NCI-H2196 treated with DMSO at 0.1 percent for 48 hours (cell line): ENCODE results near the gene RFC3.

ENCODE experiments used
- DNase-seq: peaks from one replicate; lab custom pipeline; 2025; ENCODE audit not compliant: unreplicated experiment; lab: John Stamatoyannopoulos, UW

The RFC3 gene

DNA sequence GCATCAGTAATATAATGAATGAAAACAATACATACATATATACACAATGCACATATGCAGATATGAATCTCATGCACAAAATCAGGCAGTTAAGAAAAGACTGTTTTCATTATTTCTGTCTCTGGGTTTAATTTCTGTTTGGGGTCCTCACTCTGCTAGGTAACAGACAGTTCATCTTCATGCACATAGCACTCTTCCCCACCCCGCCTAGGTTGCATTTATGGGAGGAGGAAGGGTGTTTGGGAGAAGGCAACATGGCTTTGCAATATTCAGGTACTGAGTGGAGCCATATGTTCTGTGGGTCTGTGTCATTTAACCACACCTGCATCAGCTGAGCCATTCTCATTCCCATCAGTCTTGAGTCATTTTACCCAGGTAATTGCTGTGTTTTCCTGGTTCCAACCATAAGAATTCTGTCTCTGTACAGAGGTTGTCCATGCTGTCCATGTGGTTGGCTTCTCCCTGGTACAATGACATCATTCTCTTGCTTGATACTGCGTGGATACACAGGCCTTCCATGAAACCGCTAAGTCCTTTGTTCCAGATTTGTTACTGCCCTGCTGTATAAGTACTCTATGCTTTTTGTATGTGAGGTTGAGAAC is 45.3 kb downstream of the RFC3 start:
- DNase-seq = no peak

DNA sequence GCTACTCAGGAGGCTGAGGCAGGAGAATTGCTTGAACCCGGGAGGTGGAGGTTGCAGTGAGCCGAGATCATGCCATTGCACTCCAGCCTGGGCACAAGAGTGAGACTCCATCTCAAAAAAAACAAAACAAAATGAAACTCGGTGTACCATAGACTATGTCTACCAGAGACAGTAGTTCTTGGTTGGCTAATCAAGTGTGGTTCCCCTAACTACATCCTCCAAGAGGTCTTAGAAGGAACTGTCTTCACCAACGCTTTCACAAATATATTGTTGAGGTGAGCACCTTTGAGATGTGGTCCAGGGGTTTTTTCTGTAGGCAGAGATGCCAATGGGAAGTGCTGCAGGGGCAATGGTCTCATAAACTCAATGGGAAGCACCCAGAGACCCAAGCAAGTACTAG is 48.0 kb downstream of the RFC3 start:
- DNase-seq = no peak

DNA sequence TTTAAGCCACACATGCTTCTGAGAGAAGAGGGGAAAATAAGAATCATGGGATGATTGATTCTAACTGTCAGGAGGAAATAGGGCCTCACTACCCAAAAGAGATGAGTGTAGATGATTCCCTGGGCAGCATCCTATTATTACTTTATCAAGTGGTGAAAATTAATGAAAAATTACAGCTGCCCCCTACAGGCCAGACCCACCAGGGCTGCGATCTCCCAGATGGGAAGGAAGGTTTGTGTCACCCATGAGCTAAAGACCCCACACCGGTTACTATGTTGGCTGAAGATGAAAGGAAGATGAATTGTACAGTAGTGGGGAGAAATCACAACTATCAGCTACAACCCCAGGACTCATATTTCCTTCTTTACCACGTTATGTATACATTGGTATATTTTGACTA is 49.5 kb downstream of the RFC3 start:
- DNase-seq = no peak

DNA sequence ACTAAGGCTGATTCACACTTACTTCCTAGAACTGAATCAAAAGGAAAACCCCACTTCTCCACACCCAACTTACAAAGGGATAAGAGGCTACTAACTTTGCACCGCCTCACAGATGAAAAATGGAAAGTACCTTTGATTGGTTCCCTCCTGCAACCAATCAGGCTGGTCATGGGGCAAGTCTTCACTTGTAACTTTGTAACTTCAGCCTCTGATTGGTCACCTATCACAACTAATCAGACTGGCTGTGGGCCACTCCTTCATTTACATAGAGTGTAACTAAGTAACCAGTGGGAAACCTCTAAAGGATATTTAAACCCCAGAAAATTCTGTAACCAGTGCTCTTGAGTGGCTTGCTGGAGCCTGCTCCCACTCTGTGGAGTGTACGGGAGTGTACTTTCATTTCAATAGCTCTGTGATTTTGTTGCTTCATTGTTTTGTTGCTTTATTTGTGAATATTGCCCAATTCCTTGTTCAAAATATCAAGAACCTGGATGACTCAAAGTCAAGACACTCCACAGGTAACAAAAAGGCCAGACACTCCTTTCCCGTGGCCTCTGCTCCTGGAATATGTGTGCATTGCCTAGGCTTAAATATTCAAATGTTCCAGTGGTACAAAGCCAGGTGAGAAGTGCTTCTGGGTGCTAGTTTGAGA is 50.5 kb downstream of the RFC3 start:
- no peak for DNase-seq

DNA sequence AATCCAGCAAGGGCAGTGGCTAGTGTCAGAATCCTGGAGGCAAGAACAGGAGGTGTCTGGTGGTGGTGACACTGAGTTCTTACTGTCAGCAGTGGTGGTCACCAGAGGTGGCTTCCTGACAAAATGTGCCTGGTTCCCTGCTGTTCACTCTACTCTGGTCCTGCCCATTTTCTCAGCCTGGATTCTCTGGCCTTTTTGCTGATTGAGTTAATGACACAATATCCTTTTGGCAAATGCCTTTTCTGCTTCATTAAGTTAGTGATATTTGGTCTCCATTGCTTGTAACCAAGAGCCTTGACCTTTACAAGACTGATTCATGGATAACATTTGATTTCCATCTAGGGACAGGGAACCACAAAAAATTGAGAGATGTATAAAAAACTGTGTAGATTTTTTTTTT is 51.1 kb downstream of the RFC3 start:
- DNase-seq = no peak

DNA sequence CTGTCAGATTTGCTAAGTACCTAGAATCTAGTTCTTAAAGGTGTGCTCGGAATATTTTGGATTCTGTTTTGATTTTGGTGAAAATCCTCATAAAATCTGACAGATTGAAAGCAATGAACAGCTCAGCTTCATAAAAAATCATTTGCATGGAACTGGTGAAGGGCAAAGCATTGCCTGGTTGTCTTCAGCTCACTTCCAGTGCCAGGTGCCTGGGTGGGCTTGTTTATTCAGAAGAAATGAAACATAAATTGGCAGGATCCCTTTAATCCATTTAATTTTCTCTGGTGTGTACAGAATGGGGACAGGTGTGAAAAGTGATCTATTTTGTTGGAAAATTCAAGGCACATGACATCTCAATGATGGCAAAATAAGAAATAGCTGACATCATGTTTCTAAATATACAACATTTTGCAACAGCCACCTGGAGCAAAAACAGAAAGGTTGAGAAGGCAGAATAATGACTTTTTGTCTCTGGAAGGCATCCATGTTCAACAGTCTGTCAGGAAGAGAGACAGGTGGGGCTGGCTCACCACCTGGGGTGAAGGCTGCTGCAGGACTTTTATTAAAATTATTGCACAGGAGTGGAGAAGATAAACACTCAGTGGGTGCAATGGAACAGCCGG is 52.2 kb downstream of the RFC3 start:
- peak; percentile 21 for DNase-seq

DNA sequence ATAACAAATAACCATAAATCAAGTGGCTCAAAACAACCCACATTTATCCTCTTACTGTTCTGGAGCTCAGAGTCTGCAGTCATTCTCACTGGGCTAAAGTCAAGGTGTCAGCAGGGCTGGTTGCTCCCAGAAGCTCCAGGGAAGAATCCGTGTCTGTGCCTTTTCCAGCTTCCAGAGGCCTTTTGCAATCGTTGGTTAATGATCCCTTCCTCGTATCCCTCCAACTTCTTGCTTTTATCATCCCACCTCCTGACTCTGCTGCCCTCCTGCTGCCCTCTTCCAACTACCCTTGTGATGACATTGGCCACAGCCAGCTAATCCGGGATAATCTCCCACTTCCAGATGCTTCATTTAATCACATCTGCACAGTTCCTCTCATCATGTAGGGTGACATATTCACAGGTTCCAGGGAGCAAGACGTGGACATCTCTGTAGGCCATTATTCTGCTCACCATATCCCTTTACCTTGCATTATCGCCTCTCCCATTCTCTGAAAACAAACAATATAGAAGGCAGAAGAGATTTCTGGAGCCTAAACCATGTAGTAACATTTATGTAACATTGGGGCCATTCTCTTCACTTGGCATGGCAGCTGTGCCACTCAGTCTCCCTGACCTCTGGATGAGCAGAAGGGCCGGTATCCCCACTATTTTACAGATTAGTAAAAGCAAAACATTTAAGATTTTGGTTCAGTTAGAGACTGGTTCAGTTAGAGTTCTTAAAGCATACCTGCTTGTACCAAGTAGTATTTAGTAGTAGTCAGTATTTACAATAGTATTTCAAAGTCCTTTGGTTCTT is 53.5 kb downstream of the RFC3 start:
- no peak for DNase-seq

DNA sequence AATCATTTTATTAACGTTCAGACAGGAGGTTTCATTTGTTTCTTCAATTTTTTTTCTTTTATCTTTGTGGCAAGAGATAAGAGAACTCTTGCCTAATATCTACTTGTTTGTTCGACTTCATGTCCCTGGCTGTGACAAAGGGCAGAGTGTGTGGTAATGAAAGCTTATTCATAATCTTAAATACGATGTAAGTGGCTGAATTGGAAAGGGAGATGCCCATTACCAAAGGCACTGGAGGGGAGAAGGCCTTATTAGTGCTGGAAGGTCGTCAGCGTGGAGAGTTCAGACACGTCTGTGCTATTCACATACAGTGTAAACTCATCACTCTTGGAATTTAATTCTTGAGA is 54.0 kb downstream of the RFC3 start:
- no peak for DNase-seq

DNA sequence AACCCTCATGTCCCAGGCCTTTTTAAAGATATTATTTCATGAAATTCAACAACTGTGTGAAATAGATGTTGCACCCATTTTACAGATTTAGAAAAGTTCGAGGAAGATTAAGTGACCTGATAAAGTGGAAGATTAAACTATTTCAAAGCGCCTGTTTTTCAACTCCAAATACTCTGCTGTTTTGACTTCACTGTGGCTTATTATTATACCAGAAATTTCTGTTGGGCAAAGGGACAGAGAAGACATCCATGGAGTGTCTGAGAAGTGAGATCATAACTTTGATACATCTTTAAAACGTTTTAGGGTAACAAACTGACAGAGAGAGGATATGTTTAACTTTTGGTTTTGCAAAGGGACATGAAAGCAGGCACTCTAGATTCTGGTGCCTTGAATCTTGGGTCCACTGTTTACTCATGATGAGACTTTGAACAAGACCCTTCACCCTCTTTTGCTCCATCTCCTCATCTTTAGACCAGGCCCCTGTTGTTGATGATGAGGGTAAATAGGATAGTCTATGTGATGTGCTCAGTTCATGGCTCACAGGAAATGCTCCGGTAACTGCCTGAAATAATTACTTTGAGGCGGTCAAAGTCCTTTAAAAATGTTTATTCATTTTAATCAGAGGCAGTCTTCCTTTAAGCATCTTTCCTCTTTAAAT is 55.4 kb downstream of the RFC3 start:
- no peak for DNase-seq

DNA sequence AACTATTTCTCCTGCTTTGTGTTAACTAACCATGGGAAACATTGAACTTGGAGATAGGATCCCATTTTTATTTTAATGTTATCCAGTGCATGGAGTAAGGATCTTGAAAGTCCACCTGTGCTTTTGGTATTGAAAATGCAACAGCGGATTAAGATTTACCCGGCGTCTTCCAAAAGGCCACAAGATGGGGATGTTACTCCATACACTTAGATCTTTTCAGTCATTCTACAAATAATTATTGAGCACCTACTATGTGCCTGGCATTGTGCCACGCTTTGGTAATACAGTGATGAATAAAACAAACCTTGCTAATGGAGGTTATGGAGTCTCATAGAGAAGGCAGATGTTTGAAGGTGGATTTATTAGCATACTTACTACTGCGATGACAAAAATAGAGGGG is 56.9 kb downstream of the RFC3 start:
- DNase-seq = no peak

DNA sequence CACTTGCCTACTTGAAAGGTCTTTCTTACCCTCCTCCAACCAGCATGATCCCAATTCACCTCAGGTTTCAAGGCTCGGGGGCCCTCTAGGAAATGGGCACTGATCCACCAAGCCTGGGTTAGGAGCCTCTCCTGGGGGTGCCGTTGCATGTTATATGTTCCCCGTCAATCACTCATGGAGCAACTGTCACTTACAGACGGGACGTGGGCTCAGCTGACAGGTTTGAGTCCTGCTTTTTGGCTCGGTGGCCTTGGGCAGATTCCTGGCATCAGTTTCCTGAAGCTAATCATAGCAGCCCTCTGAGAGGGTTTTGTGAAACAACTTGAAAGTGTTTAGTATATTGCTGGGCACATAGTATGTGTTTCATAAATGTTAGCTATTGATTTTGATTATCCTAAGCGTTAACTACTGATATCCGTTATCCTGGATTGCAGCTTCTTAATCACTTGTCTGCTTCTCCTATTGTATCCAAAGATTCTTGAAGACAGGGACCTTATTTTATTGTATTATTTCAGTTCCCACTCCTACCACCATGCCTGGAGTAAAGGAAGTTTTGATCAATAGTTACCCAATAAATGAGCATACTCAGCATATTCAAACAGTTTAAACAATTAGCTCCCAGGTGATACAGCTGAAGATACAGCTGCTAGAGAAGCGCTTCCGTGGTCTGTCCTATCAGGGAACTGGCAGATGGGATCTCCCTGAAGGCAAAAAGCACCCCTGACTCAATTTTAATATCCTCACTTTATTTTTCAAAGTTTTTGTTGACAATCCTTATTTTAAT is 57.9 kb downstream of the RFC3 start:
- no peak for DNase-seq

DNA sequence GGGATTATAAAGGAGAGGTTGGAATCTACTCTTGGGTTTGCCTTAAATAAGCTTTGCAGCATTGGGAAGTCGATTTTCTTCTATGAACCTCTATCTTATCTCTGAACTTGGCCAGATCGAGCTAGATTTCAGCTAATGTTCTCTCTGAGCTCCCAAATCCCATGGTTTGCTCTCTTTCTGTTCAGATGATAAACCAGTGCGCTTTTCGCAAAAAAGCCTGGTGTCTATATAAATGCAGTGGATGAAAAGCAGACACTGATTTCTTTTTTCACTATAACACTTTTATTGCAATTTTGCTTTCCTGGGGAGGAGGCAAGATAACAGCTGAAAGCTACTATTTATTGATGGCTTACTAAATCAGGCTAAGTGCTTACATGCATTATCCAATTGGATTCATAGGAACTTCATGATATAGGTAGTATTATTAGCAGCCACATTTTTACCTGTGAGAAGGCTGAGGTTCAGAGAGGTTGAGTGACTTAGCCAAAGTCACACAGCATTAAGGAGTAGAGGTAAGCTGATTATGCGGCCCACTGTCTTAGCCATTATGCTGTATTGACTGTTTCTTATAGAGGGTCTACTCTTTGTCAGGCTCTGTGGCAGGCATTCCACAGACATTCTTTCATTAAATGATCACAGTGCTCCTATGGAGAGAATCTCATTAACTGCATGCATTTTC is 58.9 kb downstream of the RFC3 start:
- no peak for DNase-seq

DNA sequence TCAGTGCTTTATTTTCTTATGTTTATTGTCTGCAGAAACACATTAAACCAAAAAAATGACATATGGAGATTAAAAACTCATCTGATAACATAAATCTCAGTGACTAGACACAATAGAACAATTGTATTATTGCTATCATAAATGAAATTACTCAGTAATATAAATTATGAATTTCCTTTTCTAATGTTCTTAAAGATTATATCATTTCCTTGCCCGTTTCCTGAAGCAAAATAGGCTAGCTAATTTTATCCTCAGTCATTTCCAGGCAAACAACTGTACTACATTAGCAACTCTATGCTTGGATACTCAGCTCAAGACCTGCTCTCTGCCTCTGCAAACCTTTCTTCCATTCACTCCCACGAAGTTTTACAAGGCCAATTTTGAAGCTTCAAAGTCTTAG is 61.2 kb downstream of the RFC3 start:
- no peak for DNase-seq

DNA sequence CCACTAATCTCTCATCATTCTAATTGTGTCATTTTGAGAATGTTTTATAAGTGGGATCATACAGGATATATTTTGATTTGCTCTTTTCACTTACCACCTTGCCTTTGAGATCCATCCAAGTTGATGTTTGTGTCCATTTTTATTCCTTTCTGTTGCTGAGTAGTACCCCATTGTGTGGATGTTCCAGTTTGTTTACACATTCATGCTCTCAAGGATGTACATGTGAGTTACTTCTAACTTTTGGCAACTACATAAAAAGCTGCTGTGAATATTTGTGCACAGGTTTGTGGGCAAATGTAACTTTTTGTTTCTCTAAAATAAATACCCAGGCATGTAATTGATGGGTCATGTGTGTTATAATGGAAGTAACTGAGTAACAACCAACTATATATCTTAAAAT is 64.9 kb downstream of the RFC3 start:
- no peak for DNase-seq

DNA sequence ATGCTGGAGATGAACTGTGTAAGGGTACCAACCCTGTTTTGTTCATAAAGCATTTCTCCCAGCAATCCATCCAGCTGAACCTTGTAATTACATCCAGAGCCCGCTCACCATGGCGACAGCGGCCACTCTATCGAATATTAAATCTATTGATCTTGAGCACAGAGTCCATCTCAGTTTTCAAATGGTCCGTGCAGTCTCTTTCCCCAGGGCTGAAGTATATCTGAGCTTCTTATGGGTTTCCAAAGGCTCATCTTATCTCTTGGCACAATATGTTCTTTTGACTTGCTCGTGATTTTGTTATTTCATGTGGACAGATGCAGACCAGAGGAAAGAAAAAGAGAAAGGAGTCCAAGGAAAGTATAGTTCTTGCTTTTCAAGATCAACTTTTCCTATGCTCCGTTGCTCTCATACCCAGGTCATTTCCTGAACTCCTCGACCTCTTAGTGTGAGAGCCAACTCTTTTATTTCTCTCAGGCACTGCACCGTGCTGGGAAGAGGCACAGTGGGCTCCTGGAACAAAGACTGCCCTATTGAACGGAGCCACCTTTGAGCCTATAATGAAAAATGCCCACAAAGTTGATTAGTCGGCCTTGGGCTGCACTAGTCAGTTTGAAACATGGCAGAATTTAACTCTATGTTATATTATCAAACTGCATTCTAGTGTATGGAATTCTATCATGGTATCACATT is 66.7 kb downstream of the RFC3 start:
- no peak for DNase-seq
